Testis (tissue), 3 donors: ENCODE data around the gene IRAK1. TPM values are rescaled to one million over a fixed set of nuclear protein-coding genes. Genes with fewer than 3 reads are reported as not detected.
"Not testable (repeated sequence)": the region's sequence is repeated elsewhere in the genome, so short reads cannot be mapped to it uniquely, and the experiment has no call there.

ENCODE experiments used
- DNase-seq: peaks from one replicate; pipeline ENCODE4 v3.0.0-alpha.2; 2019
- H3K27ac ChIP-seq, 2 donors: fragments of 200-600 bp; sonication (generic); one replicate each; pipeline ENCODE4 v1.5.1; 2019
- H3K27me3 ChIP-seq: fragments of 200-600 bp; sonication (generic); one replicate; pipeline ENCODE4 v1.5.1; 2019
- H3K36me3 ChIP-seq: fragments of 200-600 bp; sonication (generic); one replicate; pipeline ENCODE4 v1.5.1; 2017; ENCODE audit warnings: low read depth; ENCODE audit errors: missing control alignments
- H3K4me1 ChIP-seq: fragments of 200-600 bp; sonication (generic); one replicate; pipeline ENCODE4 v1.5.1; 2019
- H3K4me3 ChIP-seq, 2 donors: fragments of 200-600 bp; sonication (generic); one replicate each; pipeline ENCODE4 v1.5.1; 2017 to 2019
- H3K9me3 ChIP-seq: fragments of 200-600 bp; sonication (generic); one replicate; pipeline ENCODE4 v1.5.1; 2017
- CTCF ChIP-seq, 3 experiments: fragments of 450-650 bp in 2 of 3; fragments of 200-600 bp in 1 of 3; sonication (generic) in 1 of 3; IDR thresholded peaks; one replicate each; pipeline ENCODE4 v1.5.1; 2016 to 2019; ENCODE audit warnings: antibody characterized with exemption in 3 of 3, mild to moderate bottlenecking in 2 of 3, moderate library complexity in 1 of 3
- POLR2A ChIP-seq: fragments of 450-650 bp; IDR thresholded peaks from one replicate; pipeline ENCODE4 v1.6.1; 2017; ENCODE audit warnings: antibody characterized with exemption, mild to moderate bottlenecking, moderate library complexity
- WGBS, 2 donors: methylation state at CpG; one replicate each; pipeline ENCODE4 v1.1.5; 2018; 5-methylcytosine and 5-hydroxymethylcytosine counted together
- intact Hi-C: fragments of 100-400 bp; cut with DNase I; formaldehyde crosslinking; loops from one replicate; pipeline ENCODE4 v1.15.1; 2023; ENCODE audit warnings: low total_unique reads
- polyA plus RNA-seq: library from polyadenylated mRNA; stranded (reverse); fragments of 350-450 nt; fragmentation: Illumina TruSeq; extraction: RNeasy Lipid Tissue Mini Kit (QIAGEN cat#74804); gene quantifications from one replicate; pipeline ENCODE4 v1.2.3, GENCODE V29; 2014; ENCODE audit warnings: low read depth, low replicate concordance; ENCODE audit not compliant: insufficient read depth
- total RNA-seq, 2 donors: library from RNA; depleted of rRNA; stranded (reverse); fragments of >200 nt; gene quantifications; one replicate each; pipeline ENCODE4 v1.2.3, GENCODE V29; 2016

Gene IRAK1
- total and polyA plus RNA-seq, 3 donors from 2014 or later: 48.6 to 90.8 (median 77.6) TPM

GRCh38 chrX:153981771-153982533, 37.8 kb downstream of the IRAK1 start:
- Histone ChIP-seq H3K36me3 (no peaks in the 10 kb centered on the region), H3K4me1 (peaks cover 8% of the 10 kb centered on the region), H3K27me3 (no peaks in the 10 kb centered on the region), H3K4me3 (no peak overlapping the region), H3K27ac (peak overlapping the region; percentile 76 to 83), H3K9me3 (no peaks in the 10 kb centered on the region)
- 50 to 96% methylated on average over 11 to 16 of the region's 52 CpGs for WGBS, 2 donors
- TF ChIP-seq CTCF (IDR thresholded peaks at IDR 0.05) (no peak), POLR2A (no peak)
- intact Hi-C loops: no loop called here
- peak; percentile 78 for DNase-seq

GRCh38 chrX:153981231-153981630, 38.5 kb downstream of the IRAK1 start:
- no peak for TF ChIP-seq POLR2A
- no peak for TF ChIP-seq CTCF (IDR thresholded peaks at IDR 0.05)
- H3K27ac ChIP-seq: peak overlapping the region; percentile 65 to 83
- 65 to 88% methylated on average over 3 to 7 of the region's 7 CpGs for WGBS, 2 donors
- H3K9me3 ChIP-seq: no peaks in the 10 kb centered on the region
- no peaks in the 10 kb centered on the region for H3K36me3 ChIP-seq
- no peaks in the 10 kb centered on the region for H3K27me3 ChIP-seq
- DNase-seq: no peak
- intact Hi-C loops: no loop called here
- no peak overlapping the region for H3K4me3 ChIP-seq
- H3K4me1 ChIP-seq: peaks cover 8% of the 10 kb centered on the region

- 60 to 64% methylated on average over 3 to 9 of the region's 10 CpGs for WGBS, 2 donors
These were observed 39.3 kb downstream of the IRAK1 start for GRCh38 chrX:153980394-153980793.

GRCh38 chrX:153974726-153975286, 44.9 kb downstream of the IRAK1 start:
- intact Hi-C loops: no loop called here
- no peaks in the 10 kb centered on the region for H3K9me3 ChIP-seq
- TF ChIP-seq CTCF (IDR thresholded peaks at IDR 0.05): no peak
- TF ChIP-seq POLR2A: no peak
- no peak for DNase-seq
- H3K27ac ChIP-seq: no peak overlapping the region
- no peaks in the 10 kb centered on the region for H3K27me3 ChIP-seq
- H3K36me3 ChIP-seq: no peaks in the 10 kb centered on the region
- H3K4me3 ChIP-seq: no peak overlapping the region
- H3K4me1 ChIP-seq: no peaks in the 10 kb centered on the region
- WGBS, 2 donors: 40 to 77% methylated on average over 1 to 3 of the region's 3 CpGs

More at GRCh38 chrX:153980394-153980793, 39.3 kb downstream of the IRAK1 start:
- H3K9me3 ChIP-seq, DNase-seq, H3K27ac ChIP-seq, intact Hi-C loops, H3K36me3 ChIP-seq, H3K27me3 ChIP-seq, H3K4me1 ChIP-seq, H3K4me3 ChIP-seq: not testable (repeated sequence)

DNA sequence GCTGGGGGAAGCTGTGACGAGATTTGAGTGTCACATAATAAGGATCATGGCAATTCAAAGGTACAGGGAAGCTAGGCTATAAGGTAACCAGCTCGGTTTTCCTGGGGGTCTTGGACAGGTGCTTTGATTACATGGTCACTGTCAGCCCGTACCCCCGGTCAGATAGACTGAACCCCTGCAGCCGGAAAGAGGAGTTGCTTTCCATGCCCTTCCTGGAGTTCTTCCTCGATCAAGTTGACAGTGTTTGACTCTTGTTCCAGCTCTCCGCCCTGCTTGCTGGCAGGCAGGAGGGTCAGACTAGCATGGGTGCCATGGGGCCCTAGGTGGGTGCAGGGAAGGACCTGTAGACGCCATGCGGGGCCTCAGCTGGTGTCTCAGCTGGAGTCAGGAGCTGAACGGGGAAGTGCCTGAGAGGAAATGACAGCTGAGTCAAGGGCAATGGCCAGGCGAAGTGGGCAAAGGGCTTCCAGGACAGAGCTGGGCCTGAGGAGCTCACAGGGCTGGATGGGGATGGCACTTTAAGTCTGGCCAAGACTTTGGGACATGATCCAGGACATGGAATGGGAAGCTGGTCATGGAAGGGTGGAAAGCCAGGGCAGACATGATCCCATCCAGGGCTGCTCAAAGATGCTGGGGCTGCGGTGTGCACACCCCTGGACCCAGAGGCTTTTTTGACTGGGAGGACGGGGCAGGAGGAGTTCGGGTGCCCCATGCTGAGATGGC, 45.5 kb downstream of the IRAK1 start:
- Histone ChIP-seq H3K9me3 (no peaks in the 10 kb centered on the region), H3K36me3 (no peaks in the 10 kb centered on the region), H3K4me1 (no peaks in the 10 kb centered on the region), H3K27me3 (no peaks in the 10 kb centered on the region), H3K27ac (peak overlapping the region; percentile 81 to 98), H3K4me3 (no peak overlapping the region)
- DNase-seq: no peak
- intact Hi-C loops: no loop called here
- TF ChIP-seq POLR2A: no peak
- no peak for TF ChIP-seq CTCF (IDR thresholded peaks at IDR 0.05)
- WGBS, 2 donors: 60 to 80% methylated on average over 2 to 14 of the region's 14 CpGs
